Mesendoderm (in vitro differentiated cells): ENCODE results near the gene TRMT2A.

Source experiments
- DNase-seq: peaks from one replicate; pipeline ENCODE4 v3.0.0; 2013
- H2AK5ac ChIP-seq: 2 replicates; pipeline ENCODE4 v1.6.1; 2013; ENCODE audit warnings: low read length, inconsistent platforms
- H2BK120ac ChIP-seq: 2 replicates; pipeline ENCODE4 v1.6.1; 2013; ENCODE audit warnings: low read depth, mild to moderate bottlenecking, low read length, moderate library complexity, mixed read lengths
- H2BK15ac ChIP-seq: replicated peaks from 2 replicates; pipeline ENCODE4 v1.6.1; 2013; ENCODE audit warnings: low read depth, mild to moderate bottlenecking, moderate library complexity
- H2BK5ac ChIP-seq: 2 replicates; pipeline ENCODE4 v1.6.1; 2013; ENCODE audit warnings: low read length, inconsistent platforms
- H3K18ac ChIP-seq: 2 replicates; pipeline ENCODE4 v1.6.1; 2013; ENCODE audit warnings: mild to moderate bottlenecking, low read length, mixed read lengths
- H3K23ac ChIP-seq: one replicate; pipeline ENCODE4 v1.6.1; 2013; ENCODE audit warnings: low read length
- H3K27ac ChIP-seq: 2 replicates; pipeline ENCODE4 v1.5.1; 2013; ENCODE audit warnings: low read depth, mild to moderate bottlenecking, inconsistent platforms, low read length, moderate library complexity
- H3K27me3 ChIP-seq: 2 replicates; pipeline ENCODE4 v1.6.1; 2013; ENCODE audit warnings: low read length, control low read depth, mild to moderate bottlenecking, inconsistent platforms; ENCODE audit not compliant: insufficient read depth, poor library complexity
- H3K36me3 ChIP-seq: 2 replicates; pipeline ENCODE4 v1.6.1; 2013; ENCODE audit warnings: low read length, inconsistent platforms; ENCODE audit not compliant: control insufficient read depth, insufficient read depth
- H3K4ac ChIP-seq: one replicate; pipeline ENCODE4 v1.6.1; 2013; ENCODE audit warnings: low read depth, mild to moderate bottlenecking, low read length, moderate library complexity
- H3K4me1 ChIP-seq: 2 replicates; pipeline ENCODE4 v1.6.1; 2013; ENCODE audit warnings: low read depth, low read length, inconsistent platforms; ENCODE audit not compliant: control insufficient read depth
- H3K4me2 ChIP-seq: 2 replicates; pipeline ENCODE4 v1.6.1; 2013; ENCODE audit warnings: low read length
- H3K4me3 ChIP-seq: 2 replicates; pipeline ENCODE4 v1.5.1; 2013; ENCODE audit warnings: mild to moderate bottlenecking, low read length
- H3K56ac ChIP-seq: one replicate; pipeline ENCODE4 v1.6.1; 2013; ENCODE audit warnings: low read length
- H3K79me1 ChIP-seq: 2 replicates; pipeline ENCODE4 v1.6.1; 2013; ENCODE audit warnings: low read length, inconsistent platforms
- H3K79me2 ChIP-seq: 2 replicates; pipeline ENCODE4 v1.6.1; 2013; ENCODE audit warnings: mild to moderate bottlenecking, low read length; ENCODE audit not compliant: control insufficient read depth, insufficient read depth
- H3K9ac ChIP-seq: 2 replicates; pipeline ENCODE4 v1.6.1; 2013; ENCODE audit warnings: low read length, inconsistent platforms
- H4K5ac ChIP-seq: one replicate; pipeline ENCODE4 v1.6.1; 2013; ENCODE audit warnings: low read length
- H4K8ac ChIP-seq: one replicate; pipeline ENCODE4 v1.6.1; 2013; ENCODE audit warnings: low read depth, mild to moderate bottlenecking, control low read depth, low read length, moderate library complexity
- WGBS: extraction: QIAGEN DNeasy Blood & Tissue Kit; methylation state at CpG from one replicate; pipeline ENCODE4 v1.1.7; 2013; ENCODE audit warnings: low lambda C conversion rate, missing lambda C conversion rate; ENCODE audit not compliant: insufficient coverage; ENCODE audit errors: extremely low coverage; 5-methylcytosine and 5-hydroxymethylcytosine counted together

TRMT2A gene

DNA sequence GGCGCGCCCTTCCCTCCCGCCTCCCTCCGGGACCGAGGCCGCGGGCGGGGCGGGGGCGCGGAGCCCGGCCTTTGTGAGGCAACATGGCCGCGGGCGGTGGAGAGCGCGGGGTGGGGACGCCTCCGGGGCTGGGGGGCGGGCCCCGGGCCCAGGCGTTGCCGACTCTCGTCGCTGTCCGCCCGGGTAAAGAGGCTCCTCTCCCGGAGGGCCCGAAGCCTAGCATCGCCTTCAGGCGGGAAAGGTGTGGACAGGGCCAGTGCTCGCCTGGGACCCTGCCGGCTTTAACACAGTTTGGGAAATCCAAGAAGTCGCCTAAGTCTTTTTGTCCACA, 36.6 kb downstream of the TRMT2A start:
- peak overlapping the region; percentile 100 for H3K9ac ChIP-seq
- H3K4me2 ChIP-seq: peak overlapping the region; percentile 97
- H3K4me3 ChIP-seq: peak overlapping the region; percentile 100
- peaks cover 20% of the 10 kb centered on the region for H3K79me1 ChIP-seq
- H3K4ac ChIP-seq: peak overlapping the region; percentile 97
- H2BK15ac ChIP-seq: no peak overlapping the region
- peaks cover 3% of the 10 kb centered on the region for H3K36me3 ChIP-seq
- peak overlapping the region; percentile 97 for H2AK5ac ChIP-seq
- H4K8ac ChIP-seq: no peak overlapping the region
- peaks cover 47% of the 10 kb centered on the region for H3K79me2 ChIP-seq
- H2BK120ac ChIP-seq: peak overlapping the region; percentile 39
- peak overlapping the region; percentile 95 for H3K27ac ChIP-seq
- WGBS: no CpG with 5 or more reads among the region's 34 CpGs
- H4K5ac ChIP-seq: no peak overlapping the region
- H3K18ac ChIP-seq: peak overlapping the region; percentile 98
- no peaks in the 10 kb centered on the region for H3K27me3 ChIP-seq
- DNase-seq: peak; percentile 71
- no peak overlapping the region for H3K23ac ChIP-seq
- peak overlapping the region; percentile 99 for H3K56ac ChIP-seq
- peak overlapping the region; percentile 35 for H2BK5ac ChIP-seq
- peaks cover 18% of the 10 kb centered on the region for H3K4me1 ChIP-seq

GRCh38 chr22:20079745-20080444, 37.1 kb downstream of the TRMT2A start, which contains the start of gene DGCR8:
DGCR8 (plus strand) TSS chr22:20080241; CDS start chr22:20085964, 5,723 bp downstream.
- Histone ChIP-seq H4K8ac (peak within 1 kb of the TSS; percentile 99), H2BK120ac (peak within 1 kb of the TSS; percentile 39), H3K4me1 (peaks cover 18% of the 10 kb centered on the region), H3K79me1 (peaks cover 18% of the 10 kb centered on the region), H3K18ac (peak within 1 kb of the TSS; percentile 98), H3K56ac (peak within 1 kb of the TSS; percentile 99), H3K23ac (peak within 1 kb of the TSS; percentile 96), H3K4me2 (peak within 1 kb of the TSS; percentile 97), H3K27me3 (no peaks in the 10 kb centered on the region), H3K9ac (peak within 1 kb of the TSS; percentile 100), H2AK5ac (peak within 1 kb of the TSS; percentile 97), H3K27ac (peak within 1 kb of the TSS; percentile 95), H2BK5ac (peak within 1 kb of the TSS; percentile 35), H2BK15ac (no peak within 1 kb of the TSS), H3K4me3 (peak within 1 kb of the TSS; percentile 100), H4K5ac (no peak within 1 kb of the TSS), H3K4ac (peak within 1 kb of the TSS; percentile 97), H3K36me3 (peaks cover 3% of the 10 kb centered on the region), H3K79me2 (peaks cover 44% of the 10 kb centered on the region)
- peak; percentile 97 for DNase-seq
- WGBS: no CpG with 5 or more reads among the region's 100 CpGs

GRCh38 chr22:20076627-20077172, 40.3 kb downstream of the TRMT2A start:
- no CpG with 5 or more reads among the region's 6 CpGs for WGBS
- DNase-seq: no peak
- H3K56ac ChIP-seq: no peak overlapping the region

DNA sequence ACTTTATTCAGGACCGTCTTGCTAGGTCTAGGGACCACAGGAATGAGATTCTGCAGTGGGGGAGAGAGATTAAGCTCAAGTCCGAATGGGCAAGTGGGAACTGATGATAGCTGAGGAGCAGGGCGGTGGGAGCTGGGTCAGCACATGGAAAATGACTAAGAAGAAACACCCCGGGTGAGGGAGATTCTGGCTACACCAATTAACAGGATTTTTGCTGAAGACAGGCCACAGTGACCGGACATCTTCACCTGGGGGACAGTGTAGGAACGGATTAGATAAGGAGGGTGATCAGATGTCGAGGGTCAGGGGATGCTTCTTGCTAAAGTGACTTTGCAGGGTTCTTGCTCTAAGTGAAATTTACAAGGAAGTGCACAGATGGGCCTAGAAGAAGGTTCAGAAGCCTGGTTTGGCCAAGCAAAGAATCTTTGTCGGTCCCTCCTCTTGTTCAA, 45.5 kb downstream of the TRMT2A start:
- no peak overlapping the region for H2BK5ac ChIP-seq
- H3K23ac ChIP-seq: no peak overlapping the region
- H3K4me2 ChIP-seq: no peak overlapping the region
- H3K56ac ChIP-seq: no peak overlapping the region
- H2BK120ac ChIP-seq: no peak overlapping the region
- no peaks in the 10 kb centered on the region for H3K27me3 ChIP-seq
- H3K4ac ChIP-seq: no peak overlapping the region
- DNase-seq: no peak
- no peak overlapping the region for H3K9ac ChIP-seq
- no peaks in the 10 kb centered on the region for H3K79me1 ChIP-seq
- no peak overlapping the region for H3K18ac ChIP-seq
- H3K27ac ChIP-seq: no peak overlapping the region
- no peaks in the 10 kb centered on the region for H3K79me2 ChIP-seq
- no CpG with 5 or more reads among the region's 8 CpGs for WGBS
- no peak overlapping the region for H2AK5ac ChIP-seq
- no peak overlapping the region for H4K5ac ChIP-seq
- no peaks in the 10 kb centered on the region for H3K36me3 ChIP-seq
- H3K4me3 ChIP-seq: no peak overlapping the region
- no peaks in the 10 kb centered on the region for H3K4me1 ChIP-seq
- H2BK15ac ChIP-seq: no peak overlapping the region
- no peak overlapping the region for H4K8ac ChIP-seq

More at GRCh38 chr22:20076627-20077172, 40.3 kb downstream of the TRMT2A start:
- no peak overlapping the region for H3K18ac ChIP-seq
- H2BK120ac ChIP-seq: no peak overlapping the region
- H2BK15ac ChIP-seq: no peak overlapping the region
- no peak overlapping the region for H2AK5ac ChIP-seq
- H4K8ac ChIP-seq: no peak overlapping the region
- no peak overlapping the region for H3K4me2 ChIP-seq
- no peak overlapping the region for H4K5ac ChIP-seq
- H3K4me3 ChIP-seq: no peak overlapping the region
- H2BK5ac ChIP-seq: no peak overlapping the region
- peaks cover 2% of the 10 kb centered on the region for H3K36me3 ChIP-seq
- no peak overlapping the region for H3K23ac ChIP-seq
- no peak overlapping the region for H3K4ac ChIP-seq
- no peak overlapping the region for H3K9ac ChIP-seq
- H3K4me1 ChIP-seq: peaks cover 4% of the 10 kb centered on the region
- no peaks in the 10 kb centered on the region for H3K27me3 ChIP-seq
- peaks cover 13% of the 10 kb centered on the region for H3K79me2 ChIP-seq
- H3K27ac ChIP-seq: no peak overlapping the region
- H3K79me1 ChIP-seq: peaks cover 6% of the 10 kb centered on the region

- Histone ChIP-seq H2AK5ac (no peak overlapping the region), H3K4me2 (no peak overlapping the region), H4K5ac (no peak overlapping the region), H3K4ac (no peak overlapping the region), H2BK120ac (no peak overlapping the region), H3K27me3 (no peaks in the 10 kb centered on the region), H3K23ac (no peak overlapping the region), H2BK5ac (no peak overlapping the region), H3K79me1 (no peaks in the 10 kb centered on the region), H3K18ac (no peak overlapping the region), H3K56ac (no peak overlapping the region), H4K8ac (no peak overlapping the region), H2BK15ac (no peak overlapping the region), H3K4me3 (no peak overlapping the region), H3K36me3 (no peaks in the 10 kb centered on the region), H3K27ac (no peak overlapping the region), H3K79me2 (no peaks in the 10 kb centered on the region), H3K9ac (no peak overlapping the region), H3K4me1 (no peaks in the 10 kb centered on the region)
- no peak for DNase-seq
- no CpG with 5 or more reads among the region's 7 CpGs for WGBS
Measured at GRCh38 chr22:20069331-20070042, 47.5 kb downstream of the TRMT2A start.
